Ovary (tissue), 3 donors: ENCODE results near the gene PDE3A.

ENCODE experiments used
- EP300 ChIP-seq: sonication (generic); formaldehyde crosslinking; IDR thresholded peaks from one replicate; pipeline ENCODE4 v1.6.1; 2017; ENCODE audit warnings: antibody characterized with exemption
- POLR2A ChIP-seq: fragments of 450-650 bp; IDR thresholded peaks from one replicate; pipeline ENCODE4 v1.6.1; 2017; ENCODE audit warnings: antibody characterized with exemption, mild to moderate bottlenecking, moderate library complexity
- TF ChIP-seq, protein P1 (sequence below), 3 donors: fragments of 450-650 bp in 2 of 3; fragments of 200-600 bp in 1 of 3; IDR thresholded peaks; one replicate each; pipeline versions ENCODE4 v1.5.1 to v1.8.0; 2016 to 2022; ENCODE audit warnings: antibody characterized with exemption in 3 of 3, mild to moderate bottlenecking in 1 of 3
- donor health status: DM: no; HTN: no; CAD: no.

- TF ChIP-seq, protein P1, sequence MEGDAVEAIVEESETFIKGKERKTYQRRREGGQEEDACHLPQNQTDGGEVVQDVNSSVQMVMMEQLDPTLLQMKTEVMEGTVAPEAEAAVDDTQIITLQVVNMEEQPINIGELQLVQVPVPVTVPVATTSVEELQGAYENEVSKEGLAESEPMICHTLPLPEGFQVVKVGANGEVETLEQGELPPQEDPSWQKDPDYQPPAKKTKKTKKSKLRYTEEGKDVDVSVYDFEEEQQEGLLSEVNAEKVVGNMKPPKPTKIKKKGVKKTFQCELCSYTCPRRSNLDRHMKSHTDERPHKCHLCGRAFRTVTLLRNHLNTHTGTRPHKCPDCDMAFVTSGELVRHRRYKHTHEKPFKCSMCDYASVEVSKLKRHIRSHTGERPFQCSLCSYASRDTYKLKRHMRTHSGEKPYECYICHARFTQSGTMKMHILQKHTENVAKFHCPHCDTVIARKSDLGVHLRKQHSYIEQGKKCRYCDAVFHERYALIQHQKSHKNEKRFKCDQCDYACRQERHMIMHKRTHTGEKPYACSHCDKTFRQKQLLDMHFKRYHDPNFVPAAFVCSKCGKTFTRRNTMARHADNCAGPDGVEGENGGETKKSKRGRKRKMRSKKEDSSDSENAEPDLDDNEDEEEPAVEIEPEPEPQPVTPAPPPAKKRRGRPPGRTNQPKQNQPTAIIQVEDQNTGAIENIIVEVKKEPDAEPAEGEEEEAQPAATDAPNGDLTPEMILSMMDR (IDR thresholded peaks at IDR 0.05) = no peak
- TF ChIP-seq EP300 (no peak), POLR2A (no peak)
These were observed 216.8 kb downstream of the PDE3A start for GRCh38 chr12:20585055-20585625.
